Subcutaneous adipose tissue (tissue), 4 donors: ENCODE results near the gene CFDP1. TPM values are rescaled to one million over a fixed set of nuclear protein-coding genes. Genes with fewer than 3 reads are reported as not detected.

ENCODE experiments used
- CTCF ChIP-seq: fragments of 450-650 bp; IDR thresholded peaks from one replicate; pipeline ENCODE4 v1.5.1; 2016; ENCODE audit warnings: low read depth, mild to moderate bottlenecking, control low read depth, antibody characterized with exemption, moderate library complexity
- total RNA-seq, 4 donors: library from RNA; depleted of rRNA; stranded (reverse); fragments of >200 nt; gene quantifications; one replicate each; pipeline ENCODE4 v1.1.0, GENCODE V29; 2016

CFDP1 gene
- total RNA-seq, 4 donors from 2014 or later, result 38.6 to 60.7 (median 57.0) TPM

- no peak for TF ChIP-seq CTCF
Observed at GRCh38 chr16:75257886-75258806, 175.2 kb downstream of the CFDP1 start.

- TF ChIP-seq CTCF, result no peak
Observed at GRCh38 chr16:75256696-75257343, 176.5 kb downstream of the CFDP1 start.

- TF ChIP-seq CTCF, result no peak
Observed at GRCh38 chr16:75256059-75256571, 177.2 kb downstream of the CFDP1 start.

- TF ChIP-seq CTCF, result no peak
Observed at GRCh38 chr16:75254359-75254837, 178.9 kb downstream of the CFDP1 start.

- TF ChIP-seq CTCF, result no peak
Observed at GRCh38 chr16:75252946-75253911, 180.1 kb downstream of the CFDP1 start.

GRCh38 chr16:75252049-75252864 is 181.0 kb downstream of the CFDP1 start:
- TF ChIP-seq CTCF, result no peak
